Lung microvascular endothelial cell (primary cell): ENCODE measurements around the gene MMP10. TPM values are rescaled to one million over a fixed set of nuclear protein-coding genes. Genes with fewer than 3 reads are reported as not detected.

Experiments
- DNase-seq, 2 donors: peaks; one replicate each; pipeline versions ENCODE4 v3.0.0 to v3.0.0-alpha.2; 2010; ENCODE audit warnings: low read depth in 2 of 2
- total RNA-seq: library from RNA; depleted of rRNA; stranded (reverse); fragments of >200 nt; gene quantifications from 2 replicates; pipeline ENCODE4 v1.2.1, GENCODE V29; 2014

The MMP10 gene
- total RNA-seq, result 0.60 and 45.8 TPM in 2 replicates

DNA sequence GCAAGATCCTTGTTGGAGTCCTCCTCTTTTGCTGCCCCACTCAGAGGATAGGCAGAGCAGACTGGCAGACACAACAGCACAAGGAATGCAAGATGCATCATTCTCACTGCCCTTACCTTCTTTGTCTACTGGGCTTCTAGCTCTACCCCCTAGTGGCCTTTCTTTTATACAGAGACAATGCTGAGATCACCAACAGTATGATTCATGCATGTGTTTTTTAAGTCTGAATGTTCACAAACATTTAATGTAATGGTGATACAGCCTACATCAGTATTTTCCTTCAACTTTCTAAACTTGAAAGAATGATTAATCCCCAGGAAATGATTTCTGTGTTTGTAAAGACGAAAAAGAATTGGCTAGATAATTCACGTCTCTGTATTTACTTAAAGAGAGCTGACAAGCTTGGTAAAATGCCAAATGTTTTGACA lies at the start of gene MMP10:
TSS of gene MMP10 (minus strand) at position 138 of the 428 bp plus-strand sequence. CDS start at position 101, 37 bp downstream.
- DNase-seq, result peak; percentile 51 to 94

GRCh38 chr11:102829316-102830000 lies 49.0 kb upstream of the MMP10 start:
- no peak for DNase-seq

GRCh38 chr11:102824556-102824955 lies 44.1 kb upstream of the MMP10 start:
- DNase-seq, result no peak

- no peak for DNase-seq
Measured at GRCh38 chr11:102819491-102819890, 39.1 kb upstream of the MMP10 start.

DNA sequence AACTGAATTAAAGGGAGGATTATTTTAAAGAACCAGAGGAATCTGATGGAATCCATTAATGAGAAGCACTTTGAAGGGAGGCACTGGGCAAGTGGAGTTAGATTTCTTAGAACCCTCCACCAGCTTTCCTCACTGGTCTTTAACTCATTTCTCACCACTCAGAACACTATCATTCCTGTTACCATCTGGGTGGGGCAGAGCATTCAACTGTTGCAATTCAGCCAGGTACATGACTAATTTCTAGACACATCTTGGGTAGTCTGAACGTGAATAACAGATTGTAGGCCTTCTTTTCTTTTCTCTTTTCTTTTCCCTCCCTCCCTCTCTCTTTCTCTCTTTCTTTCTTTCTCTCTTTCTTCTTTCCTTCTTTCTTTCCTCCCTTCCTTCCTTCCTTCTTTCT lies 33.1 kb upstream of the MMP10 start:
- no peak for DNase-seq

- DNase-seq, result no peak
Measured at GRCh38 chr11:102812188-102812587, 31.8 kb upstream of the MMP10 start.

- peak; percentile 30 to 46 for DNase-seq
Measured at GRCh38 chr11:102810950-102811660, 30.7 kb upstream of the MMP10 start.

DNA sequence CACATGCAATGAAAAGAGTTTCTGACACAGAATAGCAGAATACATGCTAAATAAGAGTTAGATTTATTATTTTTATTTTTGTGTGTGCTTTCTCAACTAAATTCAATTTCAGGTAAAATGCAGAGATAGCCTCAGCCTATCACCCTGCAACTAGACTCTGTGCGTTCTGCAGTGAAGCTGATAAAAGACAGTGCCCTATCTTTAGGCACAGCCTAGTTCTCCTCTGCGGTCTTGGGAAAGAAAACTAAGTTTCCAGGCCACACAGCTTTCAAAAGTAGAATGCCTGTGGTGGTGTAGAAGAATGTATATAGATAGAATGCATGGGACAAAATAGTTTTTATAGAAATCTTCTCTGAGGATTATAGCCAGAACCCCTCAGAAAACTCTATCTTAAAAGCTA lies 29.5 kb upstream of the MMP10 start:
- no peak for DNase-seq

GRCh38 chr11:102807921-102808320 lies 27.5 kb upstream of the MMP10 start:
- DNase-seq, result peak in 1 of 2 donors; percentile 34

- DNase-seq, result no peak
Measured at GRCh38 chr11:102806296-102806695, 25.9 kb upstream of the MMP10 start.

DNA sequence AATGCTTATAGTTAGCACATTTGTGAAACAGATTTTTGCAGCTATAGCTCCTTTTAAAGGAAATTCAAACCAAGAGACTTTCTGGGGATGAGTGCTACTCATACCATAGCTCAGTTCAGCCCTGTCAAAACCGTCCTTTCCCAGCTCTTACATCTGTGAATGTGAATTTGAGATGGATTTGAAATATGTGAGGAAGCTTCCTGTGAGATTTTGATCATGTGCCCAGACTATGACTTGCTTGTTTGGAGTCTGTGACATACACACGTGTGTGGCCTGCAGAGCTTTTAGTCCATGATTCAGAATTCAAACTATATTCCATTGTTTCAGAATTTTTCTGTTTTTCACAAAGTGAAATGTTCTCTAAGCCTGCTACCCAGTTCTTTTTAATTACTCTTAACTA lies 21.9 kb upstream of the MMP10 start:
- DNase-seq, result peak; percentile 75 to 93

DNA sequence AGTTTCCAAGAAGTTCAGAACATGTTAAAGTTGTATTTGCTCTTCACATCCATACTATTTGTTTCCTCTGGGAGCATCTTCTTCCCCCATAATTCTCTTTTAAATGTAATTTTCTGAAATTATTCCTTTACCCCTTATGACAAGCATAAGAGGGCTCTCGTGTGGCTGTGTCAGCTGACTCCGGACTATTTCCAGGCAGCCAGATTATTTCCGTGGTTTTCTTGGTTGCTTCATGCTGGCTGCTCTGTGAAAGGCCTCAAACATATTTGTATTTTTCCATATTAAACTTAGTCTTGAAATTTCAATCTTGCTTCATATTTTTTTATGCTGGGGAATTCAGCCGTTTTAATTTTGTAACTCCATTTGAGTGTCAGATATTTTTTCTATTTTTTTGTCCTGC lies 20.3 kb upstream of the MMP10 start:
- no peak for DNase-seq

DNA sequence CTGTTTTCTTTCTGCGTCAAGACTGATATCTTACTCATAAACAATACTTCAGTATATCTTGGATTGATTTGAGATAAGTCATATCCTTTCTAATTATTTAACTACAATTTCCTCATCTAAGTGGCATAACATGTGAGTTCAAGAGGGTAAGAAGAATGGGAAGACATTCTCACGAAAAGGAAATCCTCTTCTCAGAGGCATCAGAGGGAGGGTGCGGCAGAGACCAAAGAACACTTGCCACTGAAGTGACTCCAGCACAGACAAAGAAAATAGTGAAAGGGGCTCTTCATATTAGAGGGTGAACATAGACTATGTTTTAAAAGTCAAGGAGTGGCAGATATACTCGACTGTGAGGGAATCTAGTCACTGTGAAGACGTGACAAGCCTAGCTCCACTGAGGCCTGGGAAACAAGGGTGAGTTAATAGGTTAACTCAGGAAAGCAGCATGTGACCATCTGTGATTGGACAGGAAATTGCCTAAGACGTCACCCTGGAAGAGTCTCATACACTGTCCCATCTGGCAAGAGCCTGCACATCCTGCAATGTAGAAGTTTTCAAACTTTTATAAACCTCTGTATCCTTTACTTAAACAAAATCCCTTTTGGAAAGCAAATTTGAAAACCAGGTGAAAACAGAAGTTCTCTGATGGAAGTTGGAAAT lies 19.4 kb upstream of the MMP10 start:
- peak; percentile 21 to 95 for DNase-seq

DNA sequence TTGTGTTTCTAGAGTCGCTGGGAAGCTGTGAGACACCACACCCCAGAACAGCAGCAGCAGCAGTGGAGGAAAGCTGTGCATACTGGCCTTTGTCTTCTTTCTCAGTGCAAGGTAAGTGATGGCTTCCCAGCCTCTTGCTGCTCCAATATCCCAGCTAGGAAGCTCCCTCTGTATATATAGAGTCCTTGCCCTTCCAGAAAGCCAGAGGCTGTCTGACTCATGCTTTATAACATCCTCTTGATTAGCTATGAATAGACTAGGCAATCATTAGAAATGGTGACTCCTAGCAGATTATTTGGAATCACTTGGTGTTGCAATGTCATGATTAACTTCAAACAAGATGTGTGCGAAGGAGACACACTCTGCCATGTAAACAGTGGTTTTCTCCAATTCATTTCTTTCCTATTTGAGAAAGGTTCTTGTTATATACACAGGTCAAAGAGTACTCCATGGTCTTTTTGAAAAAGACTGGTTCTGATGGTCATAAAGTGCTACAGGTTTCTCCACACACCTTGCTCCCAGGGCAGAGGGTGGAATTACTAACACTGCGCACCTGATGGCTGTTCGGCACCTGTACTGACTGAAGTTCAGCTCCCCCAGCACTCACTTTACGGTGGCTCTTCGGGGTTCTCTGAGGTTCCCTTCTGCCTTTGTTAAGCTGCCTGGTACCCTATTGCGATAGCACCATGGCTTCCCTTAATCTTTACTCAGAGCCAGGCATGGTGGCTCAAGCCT lies 17.8 kb upstream of the MMP10 start, which contains the start of gene MMP1:
TSS of gene MMP1 (minus strand) at position 149 of the 735 bp plus-strand sequence. CDS start at position 81, 68 bp downstream.
- peak in 1 of 2 donors; percentile 88 for DNase-seq

- peak; percentile 60 to 67 for DNase-seq
Measured at GRCh38 chr11:102794382-102794781, 14.0 kb upstream of the MMP10 start.

GRCh38 chr11:102793677-102794290 lies 13.4 kb upstream of the MMP10 start:
- no peak for DNase-seq

DNA sequence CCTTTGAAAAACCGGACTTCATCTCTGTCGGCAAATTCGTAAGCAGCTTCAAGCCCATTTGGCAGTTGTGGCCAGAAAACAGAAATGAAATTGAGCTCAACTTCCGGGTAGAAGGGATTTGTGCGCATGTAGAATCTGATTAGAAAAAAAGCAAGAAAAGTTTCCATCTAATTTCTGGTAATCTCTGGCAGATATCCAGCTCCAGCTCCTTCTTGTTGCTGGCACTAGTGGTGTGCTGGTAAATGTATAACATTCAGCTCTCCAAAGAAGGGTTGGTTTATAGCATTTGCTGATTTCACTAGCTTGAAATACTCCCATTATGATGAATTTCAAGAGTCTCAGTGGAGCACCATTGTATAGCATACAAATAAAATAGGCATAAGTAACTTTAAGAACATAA lies 12.2 kb upstream of the MMP10 start:
- peak in 1 of 2 donors; percentile 32 for DNase-seq

- no peak for DNase-seq
Measured at GRCh38 chr11:102791271-102792036, 11.0 kb upstream of the MMP10 start.

DNA sequence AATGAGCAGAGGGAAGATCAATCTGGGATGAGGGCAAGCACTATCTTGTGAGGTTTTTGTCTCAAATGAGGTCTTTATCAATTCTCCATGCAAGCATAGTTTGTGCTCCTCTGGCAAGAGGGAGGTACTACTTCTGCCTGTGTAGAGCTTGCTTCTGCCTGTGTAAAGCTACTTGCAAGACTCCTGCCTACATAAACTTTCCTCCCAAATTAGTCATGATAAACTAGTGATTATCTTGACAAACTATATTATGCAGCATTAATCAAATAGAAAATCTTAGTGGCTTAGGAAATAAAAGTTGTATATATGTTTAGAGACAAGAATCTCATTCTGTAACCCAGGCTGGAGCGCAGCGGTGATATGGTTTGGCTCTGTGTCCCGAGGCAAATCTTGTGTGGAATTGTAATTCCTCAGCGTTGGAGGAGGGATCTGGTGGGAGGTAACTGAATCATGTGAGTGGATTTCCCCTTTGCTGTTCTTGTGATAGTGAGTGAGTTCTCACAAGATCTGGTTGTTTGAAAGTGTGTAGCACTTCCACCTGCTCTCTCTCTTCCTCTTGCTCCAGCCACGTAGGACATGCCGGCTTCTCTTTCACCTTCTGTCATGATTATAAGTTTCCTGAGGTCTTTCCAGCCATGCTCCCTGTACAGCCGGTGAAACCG lies 8.0 kb upstream of the MMP10 start:
- DNase-seq, result peak in 1 of 2 donors; percentile 40

- no peak for DNase-seq
Measured at GRCh38 chr11:102784380-102784779, 4.0 kb upstream of the MMP10 start.
